ENCODE data around the gene HIBCH.

GRCh38 chr2:190342611-190343010 lies 23.0 kb upstream of the HIBCH start:
- TF ChIP-seq POLR2AphosphoS5 (IDR thresholded peaks at IDR 0.05; ENCODE audit: low read depth, low read length) = no peak
- TF ChIP-seq CTCF (IDR thresholded peaks at IDR 0.05) = no peak
- TF ChIP-seq TCF7L2 (IDR thresholded peaks at IDR 0.05; ENCODE audit: low read depth, low read length) = no peak
- no peak for TF ChIP-seq REST (IDR thresholded peaks at IDR 0.05; ENCODE audit: insufficient read depth in 1 of 2, low read depth in 2 of 2, low read length in 1 of 2)
- no peak for TF ChIP-seq SIN3A (IDR thresholded peaks at IDR 0.05; ENCODE audit: borderline replicate concordance, insufficient read depth, low read depth, low read length)
